IMR-90 (cell line): ENCODE measurements around the gene PPL. TPM values are rescaled to one million over a fixed set of nuclear protein-coding genes. Genes with fewer than 3 reads are reported as not detected.

Experiments
- ATAC-seq: fragments of 200-7000 bp; cut with Tn5 transposase; 2 replicates; pipeline ENCODE4 v1.9.1; 2020; ENCODE audit warnings: low read depth, mild to moderate bottlenecking, moderate library complexity
- BruUV-seq: library from RNA; stranded (reverse); fragments of 400-500 nt; replicated peaks from 2 replicates; lab custom pipeline; 2021; lab: Mats Ljungman, UMichigan
- CTCF ChIA-PET: fragments of 300-600 bp; formaldehyde crosslinking; extraction: SDS; loops from one replicate; lab custom pipeline; 2021; ENCODE audit warnings: antibody characterized with exemption; lab: Yijun Ruan, JAX
- POLR2A ChIA-PET: fragments of 300-600 bp; sonication (Branson Sonifier 250); formaldehyde crosslinking; loops from one replicate; lab custom pipeline; 2022; ENCODE audit warnings: antibody characterized with exemption; ENCODE audit not compliant: unreplicated experiment; lab: Charles Lee
- DNase-seq: peaks from one replicate; pipeline ENCODE4 v3.0.0; 2013
- H2AFZ ChIP-seq: replicated peaks from 2 replicates; pipeline ENCODE3; 2013; ENCODE audit warnings: low read length, mild to moderate bottlenecking; ENCODE audit not compliant: poor library complexity
- H2AK5ac ChIP-seq: 2 replicates; pipeline ENCODE4 v1.6.1; 2013; ENCODE audit warnings: low read depth, low read length, inconsistent platforms
- H2AK9ac ChIP-seq: replicated peaks from 2 replicates; pipeline ENCODE3; 2013; ENCODE audit warnings: mild to moderate bottlenecking, low read depth, low read length, moderate library complexity; ENCODE audit not compliant: poor library complexity
- H2BK120ac ChIP-seq: 2 replicates; pipeline ENCODE4 v1.6.1; 2013; ENCODE audit warnings: low read depth, low read length, inconsistent platforms
- H2BK15ac ChIP-seq: 3 replicates; pipeline ENCODE4 v1.6.1; 2013; ENCODE audit warnings: low read depth, low read length, inconsistent platforms
- H2BK20ac ChIP-seq: 2 replicates; pipeline ENCODE4 v1.6.1; 2013; ENCODE audit warnings: low read depth, mild to moderate bottlenecking, inconsistent platforms, low read length, moderate library complexity
- H2BK5ac ChIP-seq: 2 replicates; pipeline ENCODE4 v1.6.1; 2013; ENCODE audit warnings: mild to moderate bottlenecking, low read depth, low read length, inconsistent platforms; ENCODE audit not compliant: poor library complexity, severe bottlenecking
- H3K14ac ChIP-seq: replicated peaks from 2 replicates; pipeline ENCODE4 v1.6.1; 2013; ENCODE audit warnings: low read depth, low read length, inconsistent platforms
- H3K18ac ChIP-seq: 2 replicates; pipeline ENCODE4 v1.6.1; 2013; ENCODE audit warnings: low read depth, low read length, control low read depth
- H3K23ac ChIP-seq: 2 replicates; pipeline ENCODE4 v1.6.1; 2013; ENCODE audit warnings: low read depth, low read length, inconsistent platforms
- H3K27ac ChIP-seq: 2 replicates; pipeline ENCODE4 v1.5.1; 2013; ENCODE audit warnings: mild to moderate bottlenecking, control low read depth, low read length; ENCODE audit not compliant: insufficient read depth
- H3K27me3 ChIP-seq: 2 replicates; pipeline ENCODE4 v1.6.1; 2013; ENCODE audit warnings: low read length; ENCODE audit not compliant: control insufficient read depth, insufficient read depth
- H3K36me3 ChIP-seq: 2 replicates; pipeline ENCODE4 v1.6.1; 2013; ENCODE audit warnings: low read length, mixed read lengths; ENCODE audit not compliant: control insufficient read depth, insufficient read depth
- H3K4ac ChIP-seq: 2 replicates; pipeline ENCODE4 v1.6.1; 2013; ENCODE audit warnings: low read depth, low read length, inconsistent platforms
- H3K4me1 ChIP-seq: 2 replicates; pipeline ENCODE4 v1.6.1; 2013; ENCODE audit warnings: low read length, mixed read lengths; ENCODE audit not compliant: control insufficient read depth, insufficient read depth
- H3K4me2 ChIP-seq: 2 replicates; pipeline ENCODE4 v1.6.1; 2013; ENCODE audit warnings: low read depth, mild to moderate bottlenecking, control low read depth, low read length, moderate library complexity
- H3K4me3 ChIP-seq: 2 replicates; pipeline ENCODE4 v1.5.1; 2013; ENCODE audit warnings: low read depth, mild to moderate bottlenecking, control low read depth, low read length, moderate library complexity; ENCODE audit not compliant: insufficient read depth
- H3K56ac ChIP-seq: 2 replicates; pipeline ENCODE4 v1.6.1; 2013; ENCODE audit warnings: low read length, inconsistent platforms; ENCODE audit not compliant: insufficient read depth; ENCODE audit errors: extremely low read depth
- H3K79me1 ChIP-seq, 2 experiments: 2 replicates each; pipeline ENCODE4 v1.6.1; 2013; ENCODE audit warnings: low read length in 2 of 2, inconsistent platforms in 1 of 2, low read depth in 1 of 2
- H3K9ac ChIP-seq: 2 replicates; pipeline ENCODE4 v1.6.1; 2013; ENCODE audit warnings: low read depth, low read length, control low read depth
- H3K9me1 ChIP-seq: 2 replicates; pipeline ENCODE4 v1.6.1; 2013; ENCODE audit warnings: low read length, inconsistent platforms; ENCODE audit not compliant: insufficient read depth
- H3K9me3 ChIP-seq: 2 replicates; pipeline ENCODE4 v1.6.1; 2013; ENCODE audit warnings: low read length; ENCODE audit not compliant: control insufficient read depth, insufficient read depth
- H4K20me1 ChIP-seq: 2 replicates; pipeline ENCODE4 v1.6.1; 2013; ENCODE audit warnings: low read length, inconsistent platforms; ENCODE audit not compliant: insufficient read depth
- H4K5ac ChIP-seq: 2 replicates; pipeline ENCODE4 v1.6.1; 2013; ENCODE audit warnings: mild to moderate bottlenecking, low read depth, low read length, control low read depth
- H4K8ac ChIP-seq, 2 experiments: 2 replicates each; pipeline ENCODE4 v1.6.1; 2013; ENCODE audit warnings: low read depth in 2 of 2, low read length in 2 of 2, control low read depth in 1 of 2, inconsistent platforms in 1 of 2
- H4K91ac ChIP-seq: 2 replicates; pipeline ENCODE4 v1.6.1; 2013; ENCODE audit warnings: low read depth, low read length, inconsistent platforms; ENCODE audit not compliant: insufficient read depth
- BHLHE40 ChIP-seq: fragments of 150-350 bp; IDR thresholded peaks from 2 replicates; pipeline ENCODE4 v1.6.1; 2016; ENCODE audit warnings: mild to moderate bottlenecking, low read depth, low read length
- CEBPB ChIP-seq: IDR thresholded peaks from 2 replicates; pipeline ENCODE4 v1.6.1; 2012; ENCODE audit warnings: low read depth, low read length, improper control_type of control experiment
- CHD1 ChIP-seq: IDR thresholded peaks from 2 replicates; pipeline ENCODE4 v1.6.1; 2012; ENCODE audit warnings: low read depth, low read length, improper control_type of control experiment
- CTCF ChIP-seq: conservative IDR thresholded peaks from 2 replicates; pipeline ENCODE4 v1.5.1; 2012; ENCODE audit warnings: mild to moderate bottlenecking, low read depth, low read length, improper control_type of control experiment
- ELK1 ChIP-seq: fragments of 150-350 bp; IDR thresholded peaks from 2 replicates; pipeline ENCODE4 v1.6.1; 2016; ENCODE audit warnings: low read depth, mild to moderate bottlenecking, low read length, moderate library complexity, borderline replicate concordance
- FOS ChIP-seq: fragments of 150-350 bp; IDR thresholded peaks from 2 replicates; pipeline ENCODE4 v1.6.1; 2016; ENCODE audit warnings: low read depth, low read length
- MAFK ChIP-seq: IDR thresholded peaks from 2 replicates; pipeline ENCODE4 v1.6.1; 2012; ENCODE audit warnings: low read depth, low read length, improper control_type of control experiment
- MAZ ChIP-seq: IDR thresholded peaks from 2 replicates; pipeline ENCODE4 v1.6.1; 2012; ENCODE audit warnings: low read depth, mild to moderate bottlenecking, low read length, improper control_type of control experiment, moderate library complexity, borderline replicate concordance
- MXI1 ChIP-seq: IDR thresholded peaks from 2 replicates; pipeline ENCODE4 v1.6.1; 2012; ENCODE audit warnings: low read depth, mild to moderate bottlenecking, low read length, moderate library complexity, borderline replicate concordance
- NFE2L2 ChIP-seq: fragments of 150-350 bp; IDR thresholded peaks from 2 replicates; pipeline ENCODE4 v1.6.1; 2016; ENCODE audit warnings: low read depth, mild to moderate bottlenecking, low read length
- POLR2A ChIP-seq: IDR thresholded peaks from 2 replicates; pipeline ENCODE4 v1.6.1; 2012; ENCODE audit warnings: mild to moderate bottlenecking, low read depth, low read length
- RAD21 ChIP-seq: IDR thresholded peaks from 2 replicates; pipeline ENCODE4 v1.6.1; 2012; ENCODE audit warnings: low read length, improper control_type of control experiment
- RCOR1 ChIP-seq: IDR thresholded peaks from 2 replicates; pipeline ENCODE4 v1.6.1; 2012; ENCODE audit warnings: mild to moderate bottlenecking, low read length, improper control_type of control experiment; ENCODE audit not compliant: insufficient replicate concordance
- RFX5 ChIP-seq: IDR thresholded peaks from 2 replicates; pipeline ENCODE4 v1.8.0; 2012; ENCODE audit warnings: low read depth, mild to moderate bottlenecking, low read length, moderate library complexity
- SMC3 ChIP-seq: fragments of 150-350 bp; IDR thresholded peaks from 2 replicates; pipeline ENCODE4 v1.6.1; 2016; ENCODE audit warnings: low read depth, mild to moderate bottlenecking, antibody characterized with exemption, low read length, moderate library complexity
- WGBS, 2 experiments: methylation state at CpG; one replicate each; pipeline versions ENCODE4 v1.1.5 to v1.1.7; 2013; ENCODE audit warnings: missing lambda C conversion rate in 2 of 2; ENCODE audit not compliant: insufficient read length in 1 of 2; ENCODE audit errors: extremely low coverage in 2 of 2; 5-methylcytosine and 5-hydroxymethylcytosine counted together
- dilution Hi-C: fragments of 300-500 bp; cut with HindIII; formaldehyde crosslinking; loops from one replicate; pipeline ENCODE4 v1.14.3; 2018; ENCODE audit warnings: low sequenced_read_pairs; ENCODE audit not compliant: unreplicated experiment
- in situ Hi-C: fragments of 300-500 bp; cut with MboI; formaldehyde crosslinking; loops from 3 replicates; pipeline ENCODE4 v1.14.3; 2019; ENCODE audit warnings: low sequenced_read_pairs, inconsistent platforms, mixed read lengths
- intact Hi-C: fragments of 100-400 bp; cut with micrococcal nuclease; formaldehyde crosslinking; loops from 2 replicates; pipeline ENCODE4 v1.10.0; 2022
- polyA plus RNA-seq, 3 experiments: library from polyadenylated mRNA; depleted of rRNA; stranded (reverse); fragments of >200 nt; gene quantifications; 2 replicates each; pipeline ENCODE4 v1.2.3, GENCODE V29; 2012; ENCODE audit warnings: low replicate concordance in 1 of 3
- total RNA-seq: library from RNA; depleted of rRNA; stranded (reverse); fragments of >200 nt; gene quantifications from 2 replicates; pipeline ENCODE4 v1.2.3, GENCODE V29; 2012
- TF ChIP-seq, protein P1 (sequence below): fragments of 150-350 bp; IDR thresholded peaks from 2 replicates; pipeline ENCODE4 v1.6.1; 2017; ENCODE audit warnings: mild to moderate bottlenecking, antibody characterized with exemption, low read length, low read depth

PPL gene
- total and polyA plus RNA-seq, 2 of the 4 experiments (the other 2 are of a cell fraction) = 0.34 to 0.36 TPM

DNA sequence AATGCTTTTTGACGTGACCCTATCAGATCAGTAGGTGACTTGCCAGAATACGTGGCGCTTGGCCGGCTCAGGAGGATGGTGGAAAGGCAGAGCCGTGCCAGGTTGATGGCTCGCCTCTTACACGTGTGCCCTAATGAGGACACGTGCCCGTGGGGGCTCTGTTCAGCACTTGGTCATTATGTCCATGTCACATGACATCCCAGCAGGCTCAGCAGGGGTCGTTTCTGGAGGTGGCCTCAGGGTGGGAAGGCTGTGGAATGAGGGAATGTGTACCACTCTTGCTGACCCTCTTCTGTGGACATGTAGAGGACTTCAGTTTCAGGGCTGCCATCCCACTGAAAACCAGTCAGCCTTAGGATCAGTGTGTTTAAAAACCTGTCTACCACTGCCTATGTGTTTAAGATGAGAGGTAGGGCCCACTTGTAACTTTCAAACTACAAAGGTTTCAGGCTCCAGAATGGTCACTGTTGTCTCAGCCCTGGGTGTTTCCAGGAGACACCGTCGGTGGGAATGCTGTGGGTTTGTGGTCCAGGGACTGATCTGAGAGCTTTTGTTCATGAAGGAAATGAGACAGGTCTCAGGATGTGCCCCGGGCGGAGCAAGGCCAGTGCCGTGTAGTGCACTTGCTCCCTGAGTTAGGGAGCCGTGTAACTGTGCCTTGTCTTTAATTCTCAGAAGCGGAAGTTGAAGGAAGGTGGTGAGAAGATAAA is 77.6 kb downstream of the PPL start:
- no peak overlapping the region for H3K4me3 ChIP-seq
- H4K20me1 ChIP-seq = peaks cover 15% of the 10 kb centered on the region; the same call in 1 of the 2 replicates
- no peak overlapping the region for H2BK20ac ChIP-seq
- H3K18ac ChIP-seq = no peak overlapping the region
- H3K23ac ChIP-seq = no peak overlapping the region; the same call in 1 of the 2 replicates
- no peak overlapping the region for H4K8ac ChIP-seq
- no peaks in the 10 kb centered on the region for H3K27me3 ChIP-seq
- no peak overlapping the region for H2AK5ac ChIP-seq
- TF ChIP-seq NFE2L2 = no peak
- TF ChIP-seq FOS = no peak
- TF ChIP-seq CEBPB = no peak
- TF ChIP-seq CHD1 = no peak
- TF ChIP-seq, protein P1, sequence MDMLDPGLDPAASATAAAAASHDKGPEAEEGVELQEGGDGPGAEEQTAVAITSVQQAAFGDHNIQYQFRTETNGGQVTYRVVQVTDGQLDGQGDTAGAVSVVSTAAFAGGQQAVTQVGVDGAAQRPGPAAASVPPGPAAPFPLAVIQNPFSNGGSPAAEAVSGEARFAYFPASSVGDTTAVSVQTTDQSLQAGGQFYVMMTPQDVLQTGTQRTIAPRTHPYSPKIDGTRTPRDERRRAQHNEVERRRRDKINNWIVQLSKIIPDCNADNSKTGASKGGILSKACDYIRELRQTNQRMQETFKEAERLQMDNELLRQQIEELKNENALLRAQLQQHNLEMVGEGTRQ = no peak
- TF ChIP-seq ELK1 = no peak
- TF ChIP-seq RCOR1 = no peak
- no peak for TF ChIP-seq MXI1
- no peak for TF ChIP-seq POLR2A
- no peak for TF ChIP-seq MAFK
- no peak for TF ChIP-seq RFX5
- TF ChIP-seq SMC3 = no peak
- TF ChIP-seq RAD21 = no peak
- no peak for TF ChIP-seq CTCF
- no peak for TF ChIP-seq BHLHE40
- no peak for TF ChIP-seq MAZ
- H3K9ac ChIP-seq = no peak overlapping the region
- 93% methylated on average over 8 of the region's 17 CpGs; no CpG with 5 or more reads in 1 of the 2 experiments for WGBS, 2 experiments
- H4K91ac ChIP-seq = no peak overlapping the region
- in situ Hi-C loops = no loop called here
- H2BK15ac ChIP-seq = no peak overlapping the region
- DNase-seq = no peak
- POLR2A ChIA-PET = no interaction called here
- dilution Hi-C loops = no loop called here
- H4K5ac ChIP-seq = no peak overlapping the region
- intact Hi-C loops = no loop called here
- no peak overlapping the region for H2BK5ac ChIP-seq
- H3K56ac ChIP-seq = no peak overlapping the region
- no peak overlapping the region for H3K4ac ChIP-seq
- peaks cover 54% of the 10 kb centered on the region for H3K36me3 ChIP-seq
- H3K4me2 ChIP-seq = no peak overlapping the region
- 0 out of 2 replicates have a peak, but pooled peaks cover 1% of the 10 kb centered on the region for H3K9me1 ChIP-seq
- CTCF ChIA-PET = no interaction called here
- ATAC-seq = no peak
- H3K79me1 ChIP-seq = peaks cover 23 to 48% of the 10 kb centered on the region in 2 experiments
- H2AFZ ChIP-seq = no peak overlapping the region
- H2AK9ac ChIP-seq = no peak overlapping the region
- H3K4me1 ChIP-seq = no peaks in the 10 kb centered on the region; the same call in 1 of the 2 replicates
- H2BK120ac ChIP-seq = no peak overlapping the region
- H3K27ac ChIP-seq = no peak overlapping the region
- no peak overlapping the region for H3K14ac ChIP-seq
- H3K9me3 ChIP-seq = no peaks in the 10 kb centered on the region
- BruUV-seq = no TSS peak
